ENCODE measurements around the gene SUSD4. TPM values are rescaled to one million over a fixed set of nuclear protein-coding genes. Genes with fewer than 3 reads are reported as not detected.

The SUSD4 gene
- total and polyA plus RNA-seq, 10 of the 15 experiments (the other 5 are each of a cell fraction or from before 2014, with no cell fraction given): 0.13 to 1.1 (median 0.26) TPM; not detected in 3

- 0 out of 2 replicates have a peak, but pooled peaks have one; percentile 13 for TF ChIP-seq ZNF687 (IDR thresholded peaks at IDR 0.05)
- TF ChIP-seq, protein P1, sequence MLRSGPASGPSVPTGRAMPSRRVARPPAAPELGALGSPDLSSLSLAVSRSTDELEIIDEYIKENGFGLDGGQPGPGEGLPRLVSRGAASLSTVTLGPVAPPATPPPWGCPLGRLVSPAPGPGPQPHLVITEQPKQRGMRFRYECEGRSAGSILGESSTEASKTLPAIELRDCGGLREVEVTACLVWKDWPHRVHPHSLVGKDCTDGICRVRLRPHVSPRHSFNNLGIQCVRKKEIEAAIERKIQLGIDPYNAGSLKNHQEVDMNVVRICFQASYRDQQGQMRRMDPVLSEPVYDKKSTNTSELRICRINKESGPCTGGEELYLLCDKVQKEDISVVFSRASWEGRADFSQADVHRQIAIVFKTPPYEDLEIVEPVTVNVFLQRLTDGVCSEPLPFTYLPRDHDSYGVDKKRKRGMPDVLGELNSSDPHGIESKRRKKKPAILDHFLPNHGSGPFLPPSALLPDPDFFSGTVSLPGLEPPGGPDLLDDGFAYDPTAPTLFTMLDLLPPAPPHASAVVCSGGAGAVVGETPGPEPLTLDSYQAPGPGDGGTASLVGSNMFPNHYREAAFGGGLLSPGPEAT (IDR thresholded peaks at IDR 0.05; ENCODE audit: low read depth): peak; percentile 64
- no peak for TF ChIP-seq EGR1 (IDR thresholded peaks at IDR 0.05; ENCODE audit: borderline replicate concordance in 1 of 2, low read depth in 2 of 2, low read length in 2 of 2)
- TF ChIP-seq SPI1 (IDR thresholded peaks at IDR 0.05; ENCODE audit: borderline replicate concordance, insufficient read depth, low read depth, low read length): peak; percentile 75; the same call in 1 of the 2 replicates
- TF ChIP-seq RCOR1 (conservative IDR thresholded peaks at IDR 0.05; ENCODE audit: low read depth, low read length): no peak
- no peak for TF ChIP-seq RB1 (IDR thresholded peaks at IDR 0.05; ENCODE audit: borderline replicate concordance)
- TF ChIP-seq TCF3 (IDR thresholded peaks at IDR 0.05; ENCODE audit: borderline replicate concordance, insufficient read depth, low read depth, low read length): no peak
- 0 out of 2 replicates have a peak, but pooled peaks have one; percentile 28 for TF ChIP-seq HDGF (IDR thresholded peaks at IDR 0.05)
- TF ChIP-seq IRF5 (IDR thresholded peaks at IDR 0.05; ENCODE audit: borderline replicate concordance): no peak
- TF ChIP-seq IKZF1 (conservative IDR thresholded peaks at IDR 0.05): peak; percentile 58
- TF ChIP-seq EP300 (IDR thresholded peaks at IDR 0.05; ENCODE audit: borderline replicate concordance in 1 of 2, control insufficient read depth in 1 of 2, low read depth in 2 of 2, low read length in 2 of 2): peak in 1 of 2 experiments; percentile 68; a peak in 2 of 4 replicates
- TF ChIP-seq SREBF2 (IDR thresholded peaks at IDR 0.05; ENCODE audit: low read length): no peak
- peak; percentile 31 for TF ChIP-seq SKIL (IDR thresholded peaks at IDR 0.05; ENCODE audit: low read depth, poor library complexity, severe bottlenecking)
- TF ChIP-seq PAX5 (IDR thresholded peaks at IDR 0.05; ENCODE audit: borderline replicate concordance, low read depth, low read length): no peak
- no peak for TF ChIP-seq CBX3 (IDR thresholded peaks at IDR 0.05; ENCODE audit: borderline replicate concordance, low read depth)
- TF ChIP-seq ZNF384 (IDR thresholded peaks at IDR 0.05; ENCODE audit: borderline replicate concordance, low read depth, low read length): no peak
- TF ChIP-seq, protein P2, sequence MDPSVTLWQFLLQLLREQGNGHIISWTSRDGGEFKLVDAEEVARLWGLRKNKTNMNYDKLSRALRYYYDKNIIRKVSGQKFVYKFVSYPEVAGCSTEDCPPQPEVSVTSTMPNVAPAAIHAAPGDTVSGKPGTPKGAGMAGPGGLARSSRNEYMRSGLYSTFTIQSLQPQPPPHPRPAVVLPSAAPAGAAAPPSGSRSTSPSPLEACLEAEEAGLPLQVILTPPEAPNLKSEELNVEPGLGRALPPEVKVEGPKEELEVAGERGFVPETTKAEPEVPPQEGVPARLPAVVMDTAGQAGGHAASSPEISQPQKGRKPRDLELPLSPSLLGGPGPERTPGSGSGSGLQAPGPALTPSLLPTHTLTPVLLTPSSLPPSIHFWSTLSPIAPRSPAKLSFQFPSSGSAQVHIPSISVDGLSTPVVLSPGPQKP (IDR thresholded peaks at IDR 0.05; ENCODE audit: low read depth, low read length): no peak
- TF ChIP-seq IKZF2 (IDR thresholded peaks at IDR 0.05): peak; percentile 65 to 73; a peak in 2 of 4 replicates
- TF ChIP-seq CBX5 (IDR thresholded peaks at IDR 0.05; ENCODE audit: low read depth): no peak
Measured at GRCh38 chr1:223180731-223181321, 183.2 kb downstream of the SUSD4 start (continued).

Data from GM12878 (cell line).